Measurements from ENCODE around the gene PNPLA6.

The PNPLA6 gene

GRCh38 chr19:7522923-7523667 lies 12.4 kb upstream of the PNPLA6 start:
- Mint-ChIP-seq H3K27me3 (ENCODE audit: low read depth, poor library complexity) (no peaks in the 10 kb centered on the region), H3K9me3 (no peaks in the 10 kb centered on the region), H3K36me3 (ENCODE audit: low read depth) (peaks cover 17% of the 10 kb centered on the region), H3K4me3 (peak overlapping the region; percentile 83), H3K27ac (no peak overlapping the region), H3K4me1 (peaks cover 15% of the 10 kb centered on the region)
- no peak for DNase-seq
- no peak for TF ChIP-seq CTCF (IDR thresholded peaks at IDR 0.05)

- Mint-ChIP-seq H3K9me3 (no peaks in the 10 kb centered on the region), H3K4me3 (no peak overlapping the region), H3K36me3 (ENCODE audit: low read depth) (peaks cover 5% of the 10 kb centered on the region), H3K27me3 (ENCODE audit: low read depth, poor library complexity) (no peaks in the 10 kb centered on the region), H3K4me1 (peaks cover 12% of the 10 kb centered on the region), H3K27ac (no peak overlapping the region)
- DNase-seq: no peak
- no peak for TF ChIP-seq CTCF (IDR thresholded peaks at IDR 0.05)
Observed at GRCh38 chr19:7524523-7524922, 11.0 kb upstream of the PNPLA6 start.

- peaks cover 12% of the 10 kb centered on the region for H3K4me1 Mint-ChIP-seq
- no peak overlapping the region for H3K27ac Mint-ChIP-seq
- DNase-seq: no peak
- H3K9me3 Mint-ChIP-seq: no peaks in the 10 kb centered on the region
- no peak overlapping the region for H3K4me3 Mint-ChIP-seq
- H3K27me3 Mint-ChIP-seq (ENCODE audit: low read depth, poor library complexity): no peaks in the 10 kb centered on the region
- no peak for TF ChIP-seq CTCF (IDR thresholded peaks at IDR 0.05)
- H3K36me3 Mint-ChIP-seq (ENCODE audit: low read depth): peaks cover 5% of the 10 kb centered on the region
Observed at GRCh38 chr19:7524992-7525739, 10.4 kb upstream of the PNPLA6 start.

GRCh38 chr19:7526059-7526929 lies 9.2 kb upstream of the PNPLA6 start:
- H3K4me3 Mint-ChIP-seq: no peak overlapping the region
- H3K9me3 Mint-ChIP-seq: no peaks in the 10 kb centered on the region

More at GRCh38 chr19:7526059-7526929, 9.2 kb upstream of the PNPLA6 start:
- Mint-ChIP-seq H3K27me3 (ENCODE audit: low read depth, poor library complexity) (no peaks in the 10 kb centered on the region), H3K4me1 (peaks cover 12% of the 10 kb centered on the region), H3K27ac (no peak overlapping the region), H3K36me3 (ENCODE audit: low read depth) (peaks cover 1% of the 10 kb centered on the region)
- TF ChIP-seq CTCF (IDR thresholded peaks at IDR 0.05): no peak
- no peak for DNase-seq

Measured in nephron progenitor cell (in vitro differentiated cells).